HG03457 (cell line): ENCODE results near the gene CDKAL1.
"Not testable (repeated sequence)": the region's sequence is repeated elsewhere in the genome, so short reads cannot be mapped to it uniquely, and the experiment has no call there.

Experiments used
- ATAC-seq: cut with Tn5 transposase; IDR thresholded peaks from one replicate; pipeline ENCODE4 v1.9.1; 2021; ENCODE audit warnings: moderate number of reproducible peaks; ENCODE audit not compliant: unreplicated experiment

CDKAL1 gene

DNA sequence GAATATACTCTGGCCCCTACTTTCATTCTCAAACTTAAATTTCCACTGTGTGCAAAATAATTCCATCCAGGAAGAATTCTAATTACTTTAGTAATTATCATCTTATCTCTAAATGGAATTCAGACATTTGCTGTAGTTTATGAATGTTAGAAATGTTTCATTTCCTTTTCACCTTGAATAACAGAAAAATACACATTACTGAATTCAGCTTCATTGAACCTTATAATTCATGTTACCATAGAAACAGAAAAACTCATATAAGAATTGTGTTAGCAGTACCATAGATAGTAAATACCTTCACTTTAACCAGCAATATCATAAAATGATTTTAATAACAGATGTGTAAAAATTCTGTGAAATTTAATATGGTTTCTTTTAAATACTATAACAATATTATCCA is 514.9 kb downstream of the CDKAL1 start:
- ATAC-seq = no peak

DNA sequence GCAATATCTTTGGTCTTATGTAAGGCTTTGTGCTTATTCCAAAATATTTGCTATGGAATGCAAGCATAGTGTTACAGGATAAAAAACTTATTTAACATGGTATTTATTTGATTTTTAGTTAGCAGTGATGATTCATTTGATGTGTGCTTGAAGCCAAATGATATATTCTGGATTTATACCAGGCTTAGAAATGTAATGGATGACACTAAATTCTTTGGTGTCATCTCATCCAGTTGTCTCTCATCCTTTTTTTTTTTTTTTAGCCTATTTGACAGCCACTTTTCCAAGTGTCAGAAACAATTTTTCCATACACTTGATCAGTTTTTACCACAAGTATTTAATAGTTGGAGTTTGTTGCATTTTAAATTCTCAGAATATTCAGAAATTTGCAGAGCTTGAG is 515.3 kb downstream of the CDKAL1 start:
- no peak for ATAC-seq

DNA sequence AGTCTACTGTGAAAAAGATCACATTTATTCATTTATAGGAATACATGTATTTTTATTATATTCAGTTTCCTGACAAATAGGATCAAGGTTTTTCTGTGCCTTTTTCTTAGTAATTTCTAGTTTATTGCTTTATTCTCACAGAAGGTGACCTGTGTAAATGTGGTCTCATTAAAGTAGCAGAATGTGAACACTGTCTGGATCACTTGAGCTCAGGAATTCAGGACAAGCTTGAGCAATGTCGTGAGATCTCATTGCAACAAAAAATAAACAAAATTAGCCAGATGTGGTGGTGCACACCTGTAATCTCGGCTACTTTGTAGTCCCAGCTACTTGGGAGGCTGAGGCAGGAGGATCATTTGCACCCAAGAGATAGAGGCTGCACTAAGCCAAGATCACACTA is 516.7 kb downstream of the CDKAL1 start:
- ATAC-seq = no peak

DNA sequence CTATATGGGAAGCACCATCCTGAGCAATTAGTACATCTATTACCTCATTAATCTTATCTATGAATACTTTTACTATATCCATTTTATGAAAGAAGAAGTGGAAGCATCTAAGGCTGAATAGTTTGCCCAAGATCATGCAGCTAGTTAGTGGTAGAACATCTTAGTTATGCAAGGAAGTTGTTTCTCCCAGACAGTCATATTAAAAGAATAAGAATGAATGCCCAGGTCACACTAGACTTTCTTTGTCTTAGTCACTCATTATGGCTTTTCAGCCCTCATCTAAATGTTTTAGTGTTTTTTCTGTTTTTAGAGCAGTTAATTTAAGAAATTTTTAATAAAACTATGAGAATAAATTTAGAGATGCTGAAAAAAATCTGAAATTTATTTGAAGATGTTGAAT is 517.5 kb downstream of the CDKAL1 start:
- no peak for ATAC-seq

DNA sequence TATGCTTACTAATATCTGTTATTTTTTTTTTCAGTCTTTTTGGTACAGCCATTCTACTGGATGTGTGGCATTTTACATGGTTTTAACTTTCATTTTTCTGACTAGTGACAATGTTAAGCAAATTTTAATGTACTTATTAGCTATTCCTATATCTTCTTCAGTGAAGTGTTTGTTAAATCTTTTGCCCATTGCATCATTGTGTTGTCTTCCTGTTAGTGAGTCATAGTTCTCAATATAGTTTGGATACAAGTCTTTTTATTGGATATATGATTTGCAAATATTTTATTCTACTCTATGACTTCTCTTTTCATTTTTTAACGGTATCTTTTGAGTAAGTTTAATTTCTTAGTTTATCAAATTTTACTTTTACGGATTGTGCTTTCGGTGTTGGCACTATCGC is 519.4 kb downstream of the CDKAL1 start:
- no peak for ATAC-seq

DNA sequence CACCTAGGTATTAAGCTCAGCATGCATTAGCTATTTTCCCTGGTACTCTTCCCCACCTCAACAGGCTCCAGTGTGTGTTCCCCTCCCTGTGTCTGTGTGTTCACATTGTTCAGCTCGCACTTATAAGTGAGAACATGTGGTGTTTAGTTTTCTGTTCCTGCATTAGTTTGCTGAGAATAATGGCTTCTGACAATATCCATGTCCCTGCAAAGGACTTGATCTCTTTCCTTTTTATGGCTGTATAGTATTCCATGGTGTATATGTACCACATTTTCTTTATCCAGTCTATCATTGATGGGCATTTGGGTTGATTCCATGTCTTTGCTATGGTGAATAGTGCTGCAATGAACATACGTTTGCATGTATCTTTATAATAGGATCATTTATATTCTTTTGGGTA is 521.2 kb downstream of the CDKAL1 start:
- ATAC-seq = not testable (repeated sequence)

DNA sequence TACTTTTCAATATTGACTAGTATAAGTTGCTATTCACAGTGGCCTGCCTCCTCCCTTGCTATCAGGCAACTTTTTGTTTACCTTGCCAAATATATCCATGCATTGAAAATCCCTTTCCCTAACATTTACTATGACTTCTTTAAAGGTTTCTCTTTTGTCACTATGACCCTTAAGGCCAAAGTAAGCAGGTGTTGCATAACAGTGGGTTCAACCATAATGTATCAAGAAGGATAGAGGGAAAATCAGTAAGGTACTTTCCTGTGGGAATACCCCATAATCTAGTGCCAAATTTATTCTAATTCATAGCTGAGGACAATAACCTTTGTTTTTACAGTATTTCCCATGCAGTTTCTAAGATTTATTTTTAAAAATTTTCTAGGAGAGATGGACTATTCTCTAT is 527.6 kb downstream of the CDKAL1 start:
- no peak for ATAC-seq

DNA sequence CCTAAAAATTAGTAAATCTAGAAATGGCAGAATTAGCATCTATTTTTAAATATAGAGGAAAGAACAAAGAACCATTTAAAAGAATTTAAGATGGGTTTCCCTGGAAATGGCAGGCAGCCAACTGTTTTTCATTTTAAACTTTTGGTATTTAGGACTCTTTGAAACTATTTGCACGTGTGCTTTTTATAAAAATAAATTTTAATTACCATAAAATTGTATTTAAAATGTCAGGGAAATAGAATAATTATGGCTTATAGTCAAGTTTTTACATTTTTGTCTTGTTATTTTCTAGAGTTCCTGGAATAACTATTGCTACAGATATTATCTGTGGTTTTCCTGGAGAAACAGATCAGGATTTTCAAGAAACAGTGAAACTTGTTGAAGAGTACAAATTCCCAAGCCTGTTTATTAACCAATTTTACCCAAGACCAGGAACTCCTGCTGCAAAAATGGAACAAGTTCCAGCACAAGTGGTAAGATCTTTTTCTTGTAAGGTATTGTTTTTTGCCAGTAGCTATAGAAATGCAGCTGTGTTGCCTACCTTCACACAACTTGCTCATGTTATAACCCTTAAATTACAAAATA is 530.6 kb downstream of the CDKAL1 start:
- no peak for ATAC-seq

DNA sequence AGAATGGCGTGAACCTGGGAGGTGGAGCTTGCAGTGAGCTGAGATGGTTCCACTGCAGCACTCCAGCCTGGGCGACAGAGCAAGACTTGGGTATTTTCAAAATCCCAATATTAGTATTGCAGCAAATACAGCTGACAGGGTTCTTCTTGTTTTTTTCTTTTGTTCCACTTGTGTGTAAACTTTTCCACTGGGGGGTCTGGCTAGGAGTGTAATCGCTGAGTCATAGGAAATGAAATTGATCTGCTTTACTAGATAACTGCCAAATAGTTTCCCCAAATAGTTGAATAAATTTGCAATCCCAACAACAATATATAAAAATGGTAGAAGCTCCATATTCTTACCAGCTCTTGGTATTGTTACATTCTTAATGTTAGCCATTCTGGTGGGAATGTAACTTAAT is 533.3 kb downstream of the CDKAL1 start:
- no peak for ATAC-seq

DNA sequence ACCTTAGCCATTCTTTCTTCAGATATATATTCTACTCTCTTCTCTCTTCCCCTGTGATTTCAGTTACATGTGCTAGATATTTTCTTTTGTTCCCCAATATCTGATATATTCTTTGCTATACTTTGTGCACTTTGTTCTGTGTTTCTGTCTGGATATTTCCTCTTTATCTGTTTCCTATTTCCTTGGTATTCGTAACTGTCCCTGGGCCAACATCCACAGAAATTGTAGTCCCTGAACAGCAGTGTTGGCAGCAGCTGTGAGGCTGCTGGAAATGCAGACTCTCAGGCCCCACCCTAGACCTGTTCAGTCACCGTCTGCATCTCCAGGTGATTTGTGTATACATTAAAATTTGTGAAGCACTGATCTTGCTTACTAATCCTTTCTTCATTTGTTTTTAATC is 536.4 kb downstream of the CDKAL1 start:
- ATAC-seq = no peak

DNA sequence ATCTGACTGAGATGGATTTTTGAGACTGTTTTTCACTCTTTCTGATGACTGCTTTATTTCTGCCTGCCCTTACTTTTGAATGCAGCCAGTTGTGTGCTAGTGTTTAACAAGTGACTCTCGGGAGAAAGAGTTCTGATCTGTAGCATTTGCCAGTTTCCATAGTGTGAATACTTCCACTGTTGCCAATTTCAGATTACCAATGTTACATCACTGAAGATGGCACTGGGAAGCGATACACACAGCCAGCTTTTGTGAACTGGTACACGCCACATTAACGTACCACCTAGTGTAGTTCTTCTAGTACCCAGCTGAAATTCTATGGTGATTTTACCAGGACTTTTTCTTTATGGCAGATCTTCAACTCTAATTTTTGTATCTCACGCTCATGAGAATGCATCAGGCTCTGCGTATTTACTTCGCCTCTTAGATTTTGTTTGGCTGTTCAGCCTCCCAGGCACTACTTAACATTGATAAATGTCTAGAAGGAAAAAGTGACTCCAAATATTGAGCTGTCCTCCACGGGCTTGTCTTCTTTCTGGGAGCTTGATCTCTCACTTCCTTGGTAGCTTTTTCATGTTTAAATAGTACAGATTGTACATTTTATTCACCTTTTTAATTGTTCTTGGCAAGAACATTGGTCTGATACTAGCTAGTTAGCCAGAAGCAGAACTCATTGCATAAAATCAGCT is 537.7 kb downstream of the CDKAL1 start:
- no peak for ATAC-seq

DNA sequence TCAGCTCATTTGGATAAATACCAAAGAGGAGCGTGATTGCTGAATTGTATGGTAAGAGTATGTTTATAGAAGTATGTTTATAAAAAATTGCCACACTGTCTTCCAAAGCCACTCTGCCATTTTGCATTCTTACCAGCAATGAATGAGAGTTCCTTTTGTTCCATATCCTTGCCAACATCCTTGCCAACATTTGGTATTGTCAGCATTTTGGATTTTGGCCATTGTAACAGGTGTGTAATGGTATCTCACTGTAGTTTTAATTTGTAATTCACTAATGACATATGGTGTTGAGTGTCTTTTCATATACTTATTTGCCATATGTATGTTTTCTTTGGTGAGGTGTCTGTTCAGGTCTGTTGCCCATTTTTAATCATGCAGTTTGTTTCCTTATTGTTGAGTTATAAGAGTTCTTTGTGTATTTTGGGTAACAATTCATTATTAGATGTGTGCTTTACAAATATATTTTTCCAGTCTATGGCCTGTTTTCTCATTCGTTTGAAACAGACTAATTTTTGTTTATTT is 539.1 kb downstream of the CDKAL1 start:
- no peak for ATAC-seq

DNA sequence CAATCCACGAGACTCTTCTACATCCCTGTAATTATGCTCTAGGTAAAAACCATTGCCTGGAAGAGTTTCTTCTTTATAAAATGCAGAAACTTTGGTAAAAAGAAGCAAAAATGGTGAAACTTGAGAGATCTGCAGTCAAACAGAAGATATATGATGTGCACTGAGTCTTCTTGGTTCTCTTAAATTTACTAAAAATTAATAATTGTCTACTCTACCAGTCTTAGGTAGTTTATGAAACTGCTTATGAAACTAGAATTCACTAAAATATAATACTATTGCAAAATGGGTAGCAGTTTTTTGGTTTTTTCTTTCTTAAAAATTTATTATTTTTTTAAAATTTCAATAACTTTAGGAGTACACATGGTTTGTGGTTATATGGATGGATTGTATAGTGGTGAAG is 540.2 kb downstream of the CDKAL1 start:
- ATAC-seq = no peak

DNA sequence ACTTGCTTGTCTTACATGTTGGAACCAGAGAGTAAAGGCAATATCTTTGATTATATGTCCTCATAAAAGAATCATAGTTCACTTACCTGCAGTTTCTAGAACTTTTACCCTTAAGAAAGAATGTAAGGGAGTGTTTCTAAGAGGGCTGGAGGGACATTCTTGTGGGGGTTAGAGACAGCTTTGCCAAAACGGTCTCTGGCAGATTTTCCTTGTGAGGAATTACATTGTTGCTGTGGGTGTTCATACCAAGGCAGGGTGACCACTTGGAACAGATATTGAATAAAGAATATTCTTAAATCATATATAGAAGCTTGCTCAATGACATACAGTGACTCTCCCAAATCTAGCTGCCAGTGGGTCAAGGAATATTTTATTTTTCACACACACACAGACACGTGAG is 541.7 kb downstream of the CDKAL1 start:
- no peak for ATAC-seq

DNA sequence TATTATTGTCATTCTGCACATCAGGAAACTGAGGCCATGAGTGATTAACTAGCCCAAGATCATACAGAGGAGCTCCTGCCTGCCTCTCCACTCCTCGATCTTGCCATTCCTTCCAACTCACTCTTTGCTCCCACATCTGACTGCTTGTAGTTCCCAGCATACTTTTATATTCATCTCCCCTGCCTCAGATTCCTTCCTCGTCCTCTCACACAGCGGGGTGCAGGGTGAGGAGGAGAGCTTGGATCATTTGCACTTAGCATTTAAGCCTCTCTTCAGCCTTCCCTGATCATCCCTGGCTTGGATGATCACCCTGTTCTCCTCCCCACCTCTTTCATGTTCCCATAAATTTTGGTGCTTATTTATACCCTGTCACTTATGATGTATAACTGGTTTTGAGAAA is 544.2 kb downstream of the CDKAL1 start:
- no peak for ATAC-seq

DNA sequence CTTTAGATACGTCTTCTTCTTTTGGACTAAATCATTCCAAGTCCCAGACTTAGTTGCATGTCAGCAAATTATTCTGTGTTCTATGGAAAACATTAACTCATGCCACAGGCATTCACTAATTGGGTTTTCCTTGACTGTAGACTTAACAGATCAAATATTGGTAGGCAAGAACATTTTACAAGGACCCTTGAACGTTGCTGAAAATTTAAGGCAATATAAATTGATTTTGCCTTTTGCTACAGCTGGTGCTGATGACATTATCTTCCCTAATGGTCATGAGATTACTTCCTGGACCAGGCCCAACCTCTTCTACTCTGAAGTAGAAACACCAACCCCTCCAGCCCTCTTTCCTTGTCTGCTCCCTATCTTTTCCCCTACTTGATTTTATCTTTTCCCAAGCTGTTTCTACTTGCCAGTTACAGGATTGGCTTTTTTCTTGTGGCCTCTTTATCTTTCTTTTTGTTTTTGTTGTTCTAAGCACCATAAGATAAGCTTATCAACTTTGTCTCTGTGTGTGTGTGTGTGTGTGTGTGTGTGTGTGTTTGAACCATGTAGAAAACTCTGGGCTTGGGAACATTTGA is 545.3 kb downstream of the CDKAL1 start:
- no peak for ATAC-seq

DNA sequence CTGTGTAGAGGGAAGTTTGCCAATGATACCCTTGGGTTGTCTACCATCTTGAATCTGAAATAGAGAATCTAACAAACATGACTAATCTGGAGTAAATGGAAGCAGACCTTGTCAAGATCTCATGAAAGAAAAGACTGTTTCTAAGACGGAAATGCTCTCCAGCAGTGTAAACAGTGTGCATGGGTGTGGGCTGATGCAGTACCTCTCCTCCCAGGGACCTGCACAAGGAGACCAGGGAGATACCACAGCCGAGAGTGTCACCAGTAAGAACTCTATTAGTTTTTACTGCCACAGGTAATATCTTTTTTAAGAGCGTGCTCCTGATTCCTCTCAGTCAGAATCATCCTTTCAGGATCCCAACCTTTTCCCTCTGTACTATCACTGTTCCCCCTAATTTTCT is 546.0 kb downstream of the CDKAL1 start:
- no peak for ATAC-seq

DNA sequence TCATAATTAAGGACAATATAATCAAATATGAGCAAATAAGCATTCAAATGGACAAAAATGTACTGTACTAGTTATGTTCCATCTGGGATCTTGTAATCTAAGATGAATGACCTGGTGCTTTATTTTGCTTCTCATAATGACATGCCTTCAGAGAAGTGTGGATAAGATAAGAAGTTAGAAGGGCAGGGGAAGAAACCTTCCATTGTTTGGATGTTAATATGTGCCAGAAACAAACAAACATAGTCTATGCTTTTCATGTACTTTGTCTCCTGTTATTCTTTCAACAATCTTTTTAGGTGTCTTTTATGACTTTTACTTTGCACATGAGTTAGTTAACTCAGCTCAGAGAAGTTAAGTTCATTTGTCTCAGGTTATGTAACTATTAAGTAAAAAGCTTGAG is 547.8 kb downstream of the CDKAL1 start:
- no peak for ATAC-seq

DNA sequence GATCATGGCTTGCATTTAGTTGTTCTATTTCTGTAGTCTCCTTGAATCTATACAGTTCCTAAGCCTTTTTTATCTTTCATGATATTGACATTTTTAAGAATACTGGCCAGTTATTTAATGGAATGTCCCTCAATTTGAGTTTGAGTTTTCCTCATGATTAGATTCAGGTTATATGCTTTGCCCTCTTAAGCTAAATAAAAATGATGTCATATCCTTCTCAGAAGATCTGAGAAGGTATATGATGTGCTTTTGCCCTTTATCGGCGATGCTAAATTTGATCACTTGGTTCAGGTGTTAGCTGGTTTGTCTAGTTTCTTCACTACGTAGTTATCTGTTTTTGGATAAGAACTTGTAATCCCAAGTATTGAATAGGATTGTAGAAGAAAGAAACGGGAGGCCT is 549.5 kb downstream of the CDKAL1 start:
- no peak for ATAC-seq

DNA sequence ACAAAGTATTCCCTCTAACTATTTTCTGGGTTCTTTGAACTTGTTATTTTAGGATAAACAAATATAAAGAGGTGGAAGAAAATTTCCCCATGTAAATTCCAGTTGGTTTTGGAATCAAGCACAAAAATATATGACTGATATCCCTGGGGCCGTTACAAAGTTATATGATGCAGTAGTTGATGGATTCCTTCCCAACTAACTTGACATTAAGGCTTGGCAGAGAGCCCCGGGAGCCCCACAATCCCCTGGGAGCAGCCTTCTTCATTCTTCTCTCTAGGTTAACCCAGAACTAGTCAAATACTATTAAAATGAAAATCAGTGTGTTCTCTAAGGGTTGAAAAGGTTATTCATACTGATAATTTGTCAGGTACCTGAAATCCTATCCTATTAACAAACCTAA is 550.4 kb downstream of the CDKAL1 start:
- no peak for ATAC-seq

DNA sequence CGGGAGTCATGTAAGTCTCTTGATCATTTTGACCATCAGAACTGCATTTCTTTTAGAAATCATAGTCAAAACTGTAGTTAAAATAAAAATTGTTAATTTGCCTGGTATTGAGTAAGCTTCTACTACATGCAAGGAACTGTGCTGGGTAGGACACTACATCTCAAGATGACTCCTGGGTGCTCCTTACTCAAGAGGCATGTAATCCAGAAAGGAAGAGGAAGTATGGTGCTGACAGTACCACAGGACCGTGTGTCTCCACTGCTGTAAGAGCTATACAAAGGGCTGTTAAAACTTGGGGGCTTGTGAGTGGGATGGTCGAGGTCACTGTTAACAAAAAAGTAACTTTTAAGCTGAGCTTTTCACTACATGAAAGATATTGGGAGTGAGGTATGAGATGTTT is 551.0 kb downstream of the CDKAL1 start:
- ATAC-seq = no peak

DNA sequence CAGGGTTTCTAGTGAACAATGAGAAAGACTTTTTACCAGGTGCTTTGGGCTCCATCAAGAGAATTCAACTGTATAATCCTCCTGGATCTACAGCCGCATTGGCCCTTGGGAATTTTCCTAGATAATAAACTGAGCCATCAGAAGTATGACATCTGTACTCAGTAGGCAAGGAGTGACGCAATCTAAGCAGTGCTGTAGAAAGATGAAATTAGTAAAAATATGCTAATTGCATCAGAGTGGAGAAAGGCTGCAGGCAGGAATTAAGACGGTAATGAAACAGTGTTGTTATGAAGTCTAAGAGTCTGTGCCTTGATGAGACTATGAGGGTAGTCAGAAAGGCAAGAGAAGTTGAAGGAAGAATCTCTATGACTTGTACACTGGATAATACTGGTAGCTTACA is 551.4 kb downstream of the CDKAL1 start:
- no peak for ATAC-seq

DNA sequence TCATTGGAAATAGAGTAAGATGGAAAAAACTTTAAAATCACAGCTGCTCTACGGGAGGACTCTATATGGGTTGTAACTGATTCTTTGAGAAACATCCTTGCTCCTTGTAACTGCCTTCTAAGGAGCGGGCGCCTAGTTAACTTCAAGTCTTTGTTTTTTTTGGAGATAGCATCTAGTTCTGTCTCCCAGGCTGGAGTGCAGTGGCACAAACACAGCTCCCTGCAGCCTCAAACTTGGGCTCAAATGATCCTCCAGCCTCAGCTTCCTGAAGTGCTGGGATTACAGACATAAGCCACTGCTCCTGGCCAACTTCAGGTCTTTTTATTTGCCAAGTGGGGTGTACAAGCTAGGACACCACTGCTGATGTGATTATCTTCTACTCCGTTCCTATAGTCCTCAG is 552.9 kb downstream of the CDKAL1 start:
- ATAC-seq = no peak
